H54 (cell line): Measurements from ENCODE around the gene VDAC2.
A peak's percentile ranks its signal among the peaks of the same experiment; 100 is the strongest.
"Not testable (repeated sequence)": the region's sequence is repeated elsewhere in the genome, so short reads cannot be mapped to it uniquely, and the experiment has no call there.

Experiments
- DNase-seq: peaks from one replicate; pipeline ENCODE4 v3.0.0; 2011; ENCODE audit warnings: low spot score, mixed read lengths; ENCODE audit not compliant: insufficient read length
- FAIRE-seq: peaks from 3 replicates; lab custom pipeline; 2011; peaks lifted over from hg19 to GRCh38; lab: Jason Lieb, UNC
- POLR2A ChIP-seq: IDR thresholded peaks from 2 replicates; pipeline ENCODE4 v1.6.1; 2011; ENCODE audit warnings: low read depth, mild to moderate bottlenecking, low read length

VDAC2 gene

DNA sequence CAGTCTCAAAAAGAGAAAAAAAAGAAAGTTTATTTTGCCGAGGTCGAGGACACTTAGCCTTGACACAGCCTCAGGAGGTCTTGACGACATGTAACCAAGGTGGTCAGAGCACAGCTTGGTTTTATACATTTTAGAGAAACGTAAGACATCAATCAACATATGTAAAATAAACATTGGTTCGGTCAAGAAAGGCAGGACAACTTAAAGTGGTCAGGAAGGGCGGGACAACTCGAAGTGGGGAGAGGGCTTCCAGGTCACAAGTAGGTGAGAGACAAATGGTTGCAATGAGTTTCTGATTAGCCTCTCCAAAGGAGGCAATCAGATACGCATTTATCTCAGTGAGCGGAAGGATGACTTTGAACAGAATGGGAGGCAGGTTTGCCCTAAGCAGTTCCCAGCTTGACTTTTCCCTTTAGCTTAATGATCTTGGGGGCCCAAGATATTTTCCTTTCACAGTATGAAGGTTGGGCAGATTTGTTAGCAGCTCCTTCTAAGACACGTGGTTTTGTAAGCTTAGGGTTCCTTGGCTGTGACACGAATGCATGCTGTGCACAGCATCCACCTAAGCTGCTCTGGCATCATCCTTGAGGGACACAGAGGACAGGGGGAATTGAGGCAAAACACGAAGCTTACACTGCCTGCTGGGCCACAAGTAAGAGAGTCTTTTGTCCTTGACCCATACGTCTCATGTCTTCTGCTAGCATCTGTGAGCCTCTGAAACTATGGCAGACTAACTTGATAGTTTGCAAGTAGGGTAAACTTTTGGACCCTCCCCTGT lies 3.3 kb upstream of the VDAC2 start:
- FAIRE-seq, result no peak
- no peak for TF ChIP-seq POLR2A

DNA sequence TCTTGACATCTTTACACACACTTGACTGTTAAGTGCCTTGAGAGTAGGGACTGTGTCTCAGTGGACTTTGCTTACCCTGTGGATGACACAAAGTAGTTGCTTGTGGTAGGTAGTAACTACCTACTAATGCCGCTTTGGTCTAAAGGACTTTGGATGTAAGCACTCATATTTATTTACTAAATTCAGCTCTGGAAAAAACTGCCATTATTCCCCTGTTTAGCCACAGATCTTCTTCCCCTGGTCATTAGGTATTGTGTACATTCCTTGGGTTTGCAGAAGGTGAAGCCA lies 2.8 kb upstream of the VDAC2 start:
- DNase-seq, result no peak
- no peak for FAIRE-seq
- TF ChIP-seq POLR2A, result no peak

More for the DNA sequence above, 3.3 kb upstream of the VDAC2 start:
- DNase-seq, result no peak

DNA sequence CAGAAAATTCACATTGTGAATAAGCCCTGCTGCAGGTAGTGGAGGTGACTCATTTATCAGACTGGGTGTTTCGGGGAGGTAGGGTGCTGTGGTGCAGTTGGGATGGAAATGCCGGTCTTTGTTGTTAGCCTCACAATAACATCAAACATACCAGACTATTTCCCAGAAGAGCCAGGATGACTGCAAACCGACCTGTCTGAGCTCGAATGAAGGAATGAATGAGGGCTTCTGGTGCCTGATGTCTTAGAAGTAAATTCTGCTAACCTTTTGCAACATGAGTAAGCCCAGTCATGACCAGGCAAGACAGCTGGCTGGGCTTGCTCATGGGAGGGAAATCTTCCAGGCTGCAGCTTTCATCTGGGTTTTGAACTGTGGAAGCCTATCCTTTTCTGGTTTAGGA lies 2.4 kb upstream of the VDAC2 start:
- no peak for TF ChIP-seq POLR2A
- DNase-seq (no peak), FAIRE-seq (peak; percentile 80)

DNA sequence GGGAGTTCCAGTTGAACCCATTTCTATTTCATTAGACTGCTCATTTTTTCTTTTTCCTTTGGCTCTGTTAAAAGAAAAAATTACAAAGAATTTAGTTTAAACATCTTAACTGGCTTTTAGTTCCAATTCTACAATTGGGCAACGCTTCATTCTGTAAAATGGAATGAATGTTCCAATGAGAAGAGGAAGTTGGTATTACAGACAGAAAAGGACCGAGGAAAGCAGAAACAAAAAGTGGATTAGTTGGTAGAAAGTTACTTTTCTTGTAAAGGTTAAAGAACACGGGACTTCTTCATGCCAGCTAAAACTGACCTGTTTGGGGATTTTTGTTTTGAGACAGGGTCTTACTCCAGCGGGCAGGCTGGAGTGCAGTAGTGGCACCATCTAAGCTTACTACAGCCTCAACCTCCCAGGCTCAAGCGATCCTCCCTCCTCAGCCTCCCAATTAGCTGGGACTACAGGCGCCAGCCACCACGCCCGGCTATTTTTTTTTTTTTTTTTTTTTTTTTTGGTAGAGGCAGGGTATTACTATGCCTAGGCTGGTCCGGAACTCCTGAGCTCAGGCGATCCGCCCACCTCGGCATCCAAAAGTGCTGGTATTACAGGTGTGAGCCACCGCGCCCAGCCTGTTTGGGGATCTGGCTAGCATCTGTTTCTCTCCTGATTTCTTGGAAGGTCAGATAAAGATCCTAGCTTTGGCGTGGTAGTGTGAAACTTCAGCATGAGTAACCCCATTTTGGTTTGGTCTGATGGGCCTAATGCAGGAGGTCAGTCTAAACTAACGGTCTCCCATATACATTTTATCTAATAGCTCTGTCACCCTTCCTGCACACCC lies 1.3 kb upstream of the VDAC2 start:
- FAIRE-seq, result no peak
- no peak for TF ChIP-seq POLR2A

DNA sequence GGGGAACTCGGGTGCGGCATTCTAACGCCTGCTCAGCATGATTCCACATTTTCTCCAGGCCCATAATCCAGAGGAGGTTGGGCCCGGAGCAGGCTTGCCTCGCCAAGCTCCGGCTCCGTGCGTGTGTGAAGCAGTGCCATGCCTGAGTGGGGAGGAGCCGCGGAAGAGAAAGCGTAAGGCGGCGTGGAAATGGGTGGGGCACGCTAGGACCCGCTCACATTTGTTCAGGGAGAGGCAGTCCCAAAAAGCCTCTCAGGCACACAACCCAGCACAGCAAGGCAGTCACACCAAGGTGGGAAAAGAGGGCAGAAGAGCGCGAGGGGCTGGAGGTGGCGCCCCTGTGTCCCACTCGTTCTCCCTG lies 695 bp upstream of the VDAC2 start:
- TF ChIP-seq POLR2A, result peak; percentile 39; the same call in 1 of the 2 replicates
- peak; percentile 74 for DNase-seq
- peak; percentile 61 for FAIRE-seq

More for the DNA sequence above, 1.3 kb upstream of the VDAC2 start:
- no peak for DNase-seq

DNA sequence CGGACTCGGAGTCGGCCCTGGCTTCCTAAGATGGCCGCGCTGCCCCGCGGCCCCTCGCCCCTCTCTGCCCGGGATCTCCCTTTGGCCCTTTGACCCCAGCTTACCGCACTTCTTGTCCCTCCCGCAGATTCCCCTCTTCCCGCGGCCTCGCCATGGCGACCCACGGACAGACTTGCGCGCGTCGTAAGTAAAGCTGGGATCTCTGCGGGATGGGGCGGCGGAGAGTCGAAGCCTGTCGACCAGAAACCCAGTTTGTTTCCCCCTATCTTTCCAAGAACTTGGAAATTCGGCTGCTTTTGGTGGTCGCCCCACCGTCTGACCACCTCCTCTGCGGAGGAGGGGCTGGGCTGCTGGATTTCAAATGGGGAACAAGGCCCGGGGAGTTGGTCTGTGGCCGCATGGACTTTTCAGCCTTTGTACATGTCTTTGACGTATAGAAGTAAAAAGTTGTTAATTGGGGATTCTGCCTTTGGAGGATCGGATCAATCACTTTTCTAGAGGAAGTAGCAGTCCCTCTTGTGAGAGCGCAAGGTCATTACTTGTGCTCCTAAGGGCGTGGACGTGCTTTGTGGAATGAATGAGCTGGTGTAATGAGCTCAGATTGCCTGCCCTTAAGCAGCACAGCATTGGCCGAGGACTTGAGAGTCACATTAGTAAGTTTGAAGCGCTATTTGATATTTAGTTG lies 553 bp downstream of the VDAC2 start:
- 0 out of 2 replicates have a peak, but pooled peaks have one; percentile 23 for TF ChIP-seq POLR2A
- FAIRE-seq, result peak; percentile 73
- DNase-seq, result peak; percentile 35

DNA sequence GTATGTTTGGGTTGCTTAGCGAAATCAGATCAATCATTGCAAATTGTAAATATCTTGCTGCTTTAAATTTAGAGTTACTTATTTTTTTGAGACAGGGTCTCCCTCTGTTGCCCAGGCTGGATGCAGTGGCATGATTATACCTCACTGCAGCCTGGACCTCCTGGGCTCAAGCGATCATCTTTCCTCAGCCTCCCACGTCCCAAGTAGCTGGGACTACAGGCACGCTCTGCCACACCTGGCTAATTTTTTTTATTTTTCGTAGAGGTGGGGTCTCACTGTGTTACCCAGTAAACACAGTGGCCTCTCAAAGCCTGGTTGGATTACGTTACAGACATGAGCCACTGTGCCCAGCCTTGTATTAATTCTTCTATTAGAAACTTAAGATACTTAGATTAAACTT lies 1.7 kb downstream of the VDAC2 start:
- no peak for TF ChIP-seq POLR2A
- FAIRE-seq (no peak), DNase-seq (no peak)

DNA sequence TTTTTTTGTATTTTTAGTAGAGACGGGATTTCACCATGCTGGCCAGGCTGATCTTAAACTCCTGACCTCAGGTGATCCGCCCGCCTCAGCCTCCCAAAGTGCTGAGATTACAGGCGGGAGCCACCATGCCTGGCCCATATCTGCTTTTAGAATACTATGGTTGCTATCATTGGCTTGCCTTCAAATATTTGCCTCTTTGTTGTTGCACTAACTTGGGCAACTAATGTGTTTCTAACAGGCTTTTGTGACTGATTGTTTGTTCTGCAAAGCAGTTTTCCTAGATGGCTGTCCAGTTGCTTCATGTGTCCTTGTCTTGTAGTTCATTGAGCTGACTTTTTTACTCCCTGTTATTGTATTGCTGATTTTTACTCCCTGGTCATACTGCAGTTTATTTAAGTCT lies 9.7 kb downstream of the VDAC2 start:
- FAIRE-seq (no peak), DNase-seq (no peak)
- TF ChIP-seq POLR2A, result no peak

DNA sequence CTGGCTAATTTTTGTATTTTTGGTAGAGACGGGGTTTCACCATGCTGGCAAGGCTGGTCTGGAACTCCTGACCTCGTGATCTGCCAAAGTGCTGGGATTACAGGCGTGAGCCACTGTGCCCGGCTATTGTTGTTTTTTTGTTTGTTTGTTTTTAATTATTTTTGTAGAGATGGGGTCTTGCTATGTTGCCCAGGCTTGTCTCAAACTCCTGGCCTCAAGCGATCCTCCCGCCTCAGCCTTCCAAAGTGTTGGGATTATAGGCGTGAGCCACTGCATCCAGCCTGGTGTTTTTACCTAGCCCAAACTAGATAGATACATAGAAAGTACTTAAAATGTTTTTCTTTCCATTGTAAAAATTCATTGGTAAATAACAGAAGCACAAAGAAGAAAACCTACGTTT lies 10.9 kb downstream of the VDAC2 start:
- DNase-seq, FAIRE-seq: not testable (repeated sequence)

DNA sequence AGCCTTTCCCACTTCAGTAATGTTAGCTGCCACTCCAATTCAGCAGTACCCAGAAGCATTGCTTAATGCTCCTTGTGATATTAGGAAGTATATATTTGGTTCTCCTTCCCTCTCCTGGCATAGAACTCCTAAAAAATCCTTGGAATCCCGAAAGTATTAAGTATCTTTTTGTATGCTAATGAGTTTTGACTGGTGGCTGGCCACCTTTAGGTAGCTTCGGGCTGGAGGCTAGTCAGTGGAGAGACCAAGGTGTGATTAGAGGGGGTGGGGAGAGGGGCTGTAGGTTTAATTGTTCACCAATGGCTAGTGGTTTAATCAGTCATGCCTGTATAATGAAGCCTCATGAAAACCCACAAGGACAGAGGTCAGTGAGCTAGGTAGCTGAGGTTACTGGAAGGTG lies 12.9 kb downstream of the VDAC2 start:
- DNase-seq, result no peak
- no peak for FAIRE-seq
- no peak for TF ChIP-seq POLR2A

DNA sequence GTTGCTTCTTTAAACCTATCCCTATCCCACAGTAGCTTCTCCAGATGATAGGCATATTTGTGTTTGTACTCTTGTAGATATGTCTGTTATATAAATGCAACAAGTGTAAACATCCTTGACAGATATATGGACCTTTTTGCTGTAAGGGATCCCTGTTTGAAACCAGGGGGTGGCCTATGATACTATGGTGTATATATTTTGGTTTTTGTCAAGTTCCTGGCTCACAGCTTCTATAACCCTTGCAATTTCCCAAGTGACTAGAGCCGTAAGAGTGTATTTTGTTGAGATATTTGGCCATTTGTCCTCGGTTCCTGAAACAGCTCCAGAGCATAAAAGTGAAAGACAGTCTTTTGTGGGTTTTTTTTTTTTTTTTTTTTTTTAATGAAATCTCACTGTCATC lies 15.5 kb downstream of the VDAC2 start:
- no peak for DNase-seq

DNA sequence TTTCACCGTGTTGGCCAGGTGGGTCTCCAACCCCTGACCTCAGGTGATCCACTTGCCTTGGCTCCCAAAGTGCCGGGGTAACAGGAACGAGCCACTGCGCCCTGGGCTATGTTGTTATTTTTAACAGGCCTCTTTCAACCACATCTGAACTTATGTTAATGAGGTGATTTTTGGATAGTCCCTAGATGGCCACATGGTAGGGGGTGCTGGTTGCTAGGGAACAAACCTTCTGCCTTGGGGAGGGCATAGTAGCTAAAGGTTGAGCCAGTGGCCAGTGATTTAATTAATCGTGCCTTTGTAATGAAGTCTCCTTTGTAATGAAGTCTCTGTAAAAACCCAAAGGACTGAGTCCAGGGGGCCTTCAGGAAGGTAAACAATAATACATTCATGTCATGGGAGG lies 16.1 kb downstream of the VDAC2 start:
- no peak for FAIRE-seq
- no peak for TF ChIP-seq POLR2A
- no peak for DNase-seq

More for the DNA sequence above, 15.5 kb downstream of the VDAC2 start:
- no peak for FAIRE-seq
- no peak for TF ChIP-seq POLR2A

DNA sequence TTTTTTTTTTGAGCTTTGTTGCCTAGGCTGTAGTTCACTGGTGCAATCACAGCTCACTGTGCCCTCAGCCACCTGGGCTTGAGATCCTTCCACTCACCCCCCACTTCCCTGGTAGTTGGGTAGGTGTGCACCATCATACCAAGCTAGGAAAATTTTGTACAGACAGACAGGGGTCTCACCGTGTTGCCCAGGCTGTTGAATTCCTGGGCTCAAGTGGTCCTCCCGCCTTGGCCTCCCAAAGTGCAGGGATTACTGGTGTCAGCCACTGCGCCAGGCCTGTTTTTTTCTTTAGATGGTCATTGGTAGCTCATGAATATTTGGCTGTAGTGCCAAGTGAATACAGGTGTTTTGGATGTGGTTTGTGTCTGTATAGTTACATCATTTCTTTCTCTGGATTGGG lies 17.7 kb downstream of the VDAC2 start:
- DNase-seq (no peak), FAIRE-seq (no peak)
- no peak for TF ChIP-seq POLR2A

DNA sequence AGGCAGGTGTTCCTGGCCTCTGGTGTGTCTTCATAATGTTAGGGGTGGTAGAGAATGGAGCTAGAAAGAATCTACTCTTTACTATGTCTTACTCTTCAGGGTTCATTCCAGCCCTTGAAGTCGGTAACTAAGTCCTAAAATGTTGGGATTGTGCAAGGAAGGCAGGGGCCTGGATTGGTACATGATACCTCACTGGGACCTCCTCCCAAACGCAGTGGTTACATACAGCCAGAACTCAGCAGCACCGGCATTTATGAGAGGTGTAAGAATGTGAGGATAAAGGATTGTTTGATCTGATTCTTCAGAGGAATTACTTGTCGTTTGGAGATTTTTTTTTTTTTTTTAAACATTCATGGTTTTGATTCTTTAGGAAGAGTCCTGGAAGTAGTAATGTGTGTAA lies 18.2 kb downstream of the VDAC2 start:
- TF ChIP-seq POLR2A, result no peak
- FAIRE-seq (no peak), DNase-seq (no peak)
